Effector memory CD4-positive, alpha-beta T cell (primary cell): ENCODE data around the gene SMIM35.
A peak's percentile ranks its signal among the peaks of the same experiment; 100 is the strongest.
"Not testable (repeated sequence)": the region's sequence is repeated elsewhere in the genome, so short reads cannot be mapped to it uniquely, and the experiment has no call there.

Experiments
- DNase-seq, 3 donors: peaks; one replicate each; pipeline ENCODE4 v3.0.0-alpha.2; 2020
- H3K27ac ChIP-seq: 2 replicates; pipeline ENCODE4 v1.7.0; 2013; ENCODE audit warnings: mild to moderate bottlenecking, low read length, moderate library complexity; ENCODE audit not compliant: insufficient read depth, poor library complexity, severe bottlenecking
- H3K27me3 ChIP-seq: replicated peaks from 2 replicates; pipeline ENCODE4 v1.7.0; 2013; ENCODE audit warnings: mild to moderate bottlenecking, low read length; ENCODE audit not compliant: insufficient read depth, control insufficient read depth, poor library complexity, severe bottlenecking
- H3K36me3 ChIP-seq: 2 replicates; pipeline ENCODE4 v1.7.0; 2013; ENCODE audit warnings: mild to moderate bottlenecking, low read length, moderate library complexity; ENCODE audit not compliant: control insufficient read depth, insufficient read depth
- H3K4me1 ChIP-seq: 2 replicates; pipeline ENCODE4 v1.7.0; 2013; ENCODE audit warnings: low read length, mild to moderate bottlenecking; ENCODE audit not compliant: control insufficient read depth, insufficient read depth, poor library complexity, severe bottlenecking
- H3K4me3 ChIP-seq: 2 replicates; pipeline ENCODE4 v1.7.0; 2013; ENCODE audit warnings: low read length, low read depth, mild to moderate bottlenecking; ENCODE audit not compliant: insufficient read depth, poor library complexity, severe bottlenecking
- H3K9me3 ChIP-seq: 2 replicates; pipeline ENCODE4 v1.7.0; 2013; ENCODE audit warnings: mild to moderate bottlenecking, low read length, moderate library complexity; ENCODE audit not compliant: control insufficient read depth

The SMIM35 gene

DNA sequence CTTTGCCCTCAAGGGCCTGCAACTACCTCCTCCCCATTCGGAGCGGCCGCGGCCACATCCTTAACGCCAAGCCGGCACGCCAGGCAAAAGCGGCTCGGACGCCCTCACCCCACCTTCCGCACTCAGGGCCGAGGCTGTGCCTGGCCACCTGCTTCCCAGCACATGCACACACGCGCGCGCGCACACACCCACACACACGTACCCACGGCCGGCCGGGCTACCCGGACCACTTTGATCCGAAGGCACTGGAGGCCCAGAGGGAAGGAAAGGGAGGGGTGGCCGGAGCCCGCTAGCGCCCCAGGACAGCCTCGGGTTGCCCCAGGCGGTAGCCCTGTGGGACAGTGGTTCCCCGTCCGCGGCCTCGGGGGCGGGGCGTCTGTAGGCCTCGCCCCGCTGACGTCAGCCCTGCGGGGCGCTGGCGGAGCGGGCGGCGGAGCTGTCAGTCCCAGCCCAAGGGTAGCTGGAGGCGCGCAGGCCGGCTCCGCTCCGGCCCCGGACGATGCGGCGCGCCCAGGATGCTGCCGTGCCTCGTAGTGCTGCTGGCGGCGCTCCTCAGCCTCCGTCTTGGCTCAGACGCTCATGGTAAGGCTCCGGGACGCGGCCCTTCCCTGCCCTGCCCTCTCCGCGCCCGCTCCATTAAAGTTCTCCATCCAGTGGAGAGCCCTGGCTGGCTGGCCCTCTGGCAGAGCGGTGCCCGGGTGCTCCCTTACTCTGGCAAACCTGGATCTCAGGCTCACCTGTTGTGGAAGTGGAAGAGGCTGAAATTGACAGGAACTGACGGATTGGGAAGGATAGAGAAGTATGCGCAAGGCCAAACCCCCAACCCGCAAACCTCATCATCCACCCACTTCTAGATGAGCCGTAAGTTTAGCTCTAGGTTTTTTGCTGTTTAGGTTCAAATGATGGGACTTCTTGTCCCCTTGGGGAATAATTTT is 100.5 kb downstream of the SMIM35 start, which contains the start of gene IL10RA:
Gene IL10RA (plus strand): TSS at position 442 of the 935 bp plus-strand sequence. CDS start 74 bp downstream, at position 516.
- peaks cover 44% of the 10 kb centered on the region for H3K4me1 ChIP-seq
- H3K9me3 ChIP-seq, result no peaks in the 10 kb centered on the region
- H3K27ac ChIP-seq, result peak within 1 kb of the TSS; percentile 94
- peaks cover 33% of the 10 kb centered on the region for H3K36me3 ChIP-seq
- peak within 1 kb of the TSS; percentile 78 for H3K4me3 ChIP-seq
- no peaks in the 10 kb centered on the region for H3K27me3 ChIP-seq
- DNase-seq, result peak; percentile 71 to 79 (median 73)

DNA sequence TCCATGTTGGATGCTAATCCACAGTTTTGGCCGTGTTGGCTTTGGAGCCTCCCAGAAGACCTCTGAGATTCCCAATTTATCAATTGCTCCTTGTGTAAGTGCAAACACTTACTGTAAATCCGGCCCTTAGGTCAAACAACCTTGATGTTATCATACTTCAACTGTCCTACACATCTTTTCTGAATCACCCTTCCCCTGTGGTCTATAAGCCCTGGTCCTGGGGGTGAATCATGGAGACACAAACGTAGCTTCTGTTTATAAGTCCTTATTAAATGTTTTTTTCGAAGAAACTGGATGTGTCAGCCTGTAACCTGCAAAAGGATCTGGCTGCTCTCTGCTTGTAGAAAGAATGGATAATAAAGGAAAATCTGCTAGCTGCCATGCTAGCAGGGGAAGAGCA is 102.3 kb downstream of the SMIM35 start:
- peaks cover 20% of the 10 kb centered on the region for H3K36me3 ChIP-seq
- no peak overlapping the region for H3K4me3 ChIP-seq
- H3K4me1 ChIP-seq, result peaks cover 37% of the 10 kb centered on the region
- no peak overlapping the region for H3K27ac ChIP-seq
- no peaks in the 10 kb centered on the region for H3K9me3 ChIP-seq
- no peak for DNase-seq
- no peaks in the 10 kb centered on the region for H3K27me3 ChIP-seq

DNA sequence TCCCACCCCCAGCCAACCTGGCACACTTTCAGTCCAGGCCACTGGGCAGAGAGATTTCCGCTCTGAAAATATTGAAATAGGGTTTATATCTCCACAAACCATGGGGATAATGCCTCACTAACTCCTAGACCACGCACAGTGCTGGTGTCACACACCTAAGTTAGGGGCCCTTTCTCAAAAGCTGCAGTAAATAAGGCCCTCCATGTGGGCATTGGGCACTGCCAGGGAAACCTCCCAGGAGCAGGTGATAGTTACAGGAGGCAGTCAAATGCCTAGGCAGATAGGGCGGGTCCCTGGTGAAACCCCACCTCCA is 103.6 kb downstream of the SMIM35 start:
- Histone ChIP-seq H3K4me1 (peaks cover 29% of the 10 kb centered on the region), H3K4me3 (no peak overlapping the region), H3K27me3 (no peaks in the 10 kb centered on the region), H3K27ac (no peak overlapping the region), H3K9me3 (no peaks in the 10 kb centered on the region), H3K36me3 (peaks cover 6% of the 10 kb centered on the region)
- no peak for DNase-seq

DNA sequence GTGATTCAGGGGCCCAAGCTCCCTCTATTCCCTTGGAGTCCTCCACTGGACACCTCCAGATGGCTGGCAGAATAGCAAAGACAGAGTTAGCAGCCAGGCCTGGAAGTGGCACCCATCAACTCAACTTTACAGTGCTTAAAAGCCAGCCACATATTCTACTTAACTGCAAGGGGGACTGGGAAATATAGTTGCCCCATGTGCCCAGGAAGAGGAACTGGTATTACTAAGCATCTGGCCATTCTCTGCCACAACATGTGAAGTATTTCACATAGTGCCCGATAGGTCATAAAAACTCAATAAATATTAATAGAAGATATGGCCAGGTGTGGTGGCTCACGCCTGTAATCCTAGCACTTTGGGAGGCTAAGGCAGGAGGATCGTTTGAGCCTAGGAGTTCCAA is 106.0 kb downstream of the SMIM35 start:
- Histone ChIP-seq H3K4me1 (peaks cover 33% of the 10 kb centered on the region), H3K36me3 (no peaks in the 10 kb centered on the region), H3K4me3 (no peak overlapping the region), H3K27ac (no peak overlapping the region), H3K27me3 (no peaks in the 10 kb centered on the region), H3K9me3 (no peaks in the 10 kb centered on the region)
- DNase-seq, result no peak

DNA sequence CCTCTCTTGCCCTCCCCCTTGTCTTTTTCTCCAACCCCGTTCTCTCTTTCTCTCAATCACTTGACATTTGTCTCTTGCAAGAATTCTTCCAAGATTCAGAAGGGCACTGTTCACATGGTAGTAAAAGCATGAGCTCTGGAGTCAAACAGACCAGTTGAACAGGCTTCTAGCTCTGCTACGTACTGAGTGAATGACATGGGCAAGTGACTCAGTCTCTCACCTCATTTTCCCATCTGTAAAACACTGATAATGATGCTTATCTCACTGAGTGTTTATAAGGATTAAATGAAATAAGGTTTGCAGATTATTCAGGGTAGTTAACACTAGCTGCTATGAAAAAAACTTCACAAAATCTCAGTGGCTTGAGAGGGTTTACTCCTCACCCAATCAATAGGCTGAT is 106.5 kb downstream of the SMIM35 start:
- H3K27me3 ChIP-seq, result no peaks in the 10 kb centered on the region

DNA sequence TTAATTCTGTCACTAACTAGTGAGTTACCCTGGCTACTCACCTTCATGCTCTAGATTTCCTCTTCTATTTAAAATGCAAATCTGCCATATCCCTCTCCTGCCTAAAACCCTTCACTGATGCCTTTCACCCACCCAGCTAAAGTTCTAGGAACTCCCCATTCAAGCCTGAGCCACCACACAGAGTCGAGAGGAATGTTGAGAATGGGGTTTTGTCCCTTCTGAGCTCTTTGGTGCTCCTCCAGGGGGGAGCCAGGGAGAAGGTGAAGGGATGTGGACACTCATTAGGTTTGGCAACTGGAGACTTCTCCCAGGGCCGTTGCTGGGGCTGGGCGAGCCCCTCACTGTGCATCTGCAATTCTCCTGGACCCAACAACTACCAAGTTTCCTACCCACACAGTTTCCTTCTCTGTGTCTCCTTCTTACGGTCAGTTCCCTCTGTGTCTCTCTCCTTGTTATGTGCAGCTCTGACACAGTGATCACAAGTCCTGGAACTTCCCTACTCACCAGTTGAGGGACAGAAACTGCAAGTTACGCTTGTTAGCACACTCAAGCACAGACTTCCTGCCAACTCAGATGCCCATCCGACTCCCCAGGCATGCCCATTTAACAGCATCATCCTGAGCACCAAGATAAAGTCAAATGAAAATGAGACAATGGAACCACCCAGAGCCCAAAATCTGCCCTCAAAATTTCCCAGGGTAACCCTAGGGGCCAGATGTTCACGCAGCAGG is 107.1 kb downstream of the SMIM35 start:
- H3K27me3 ChIP-seq, result no peaks in the 10 kb centered on the region
- H3K36me3 ChIP-seq, result no peaks in the 10 kb centered on the region
- no peaks in the 10 kb centered on the region for H3K9me3 ChIP-seq
- H3K4me3 ChIP-seq, result no peak overlapping the region
- peaks cover 23% of the 10 kb centered on the region for H3K4me1 ChIP-seq
- peak overlapping the region; percentile 16 for H3K27ac ChIP-seq
- DNase-seq, result no peak

More for the DNA sequence above, 106.5 kb downstream of the SMIM35 start:
- Histone ChIP-seq H3K4me1 (peaks cover 29% of the 10 kb centered on the region), H3K9me3 (no peaks in the 10 kb centered on the region), H3K4me3 (no peak overlapping the region), H3K27ac (no peak overlapping the region), H3K36me3 (no peaks in the 10 kb centered on the region)
- no peak for DNase-seq

DNA sequence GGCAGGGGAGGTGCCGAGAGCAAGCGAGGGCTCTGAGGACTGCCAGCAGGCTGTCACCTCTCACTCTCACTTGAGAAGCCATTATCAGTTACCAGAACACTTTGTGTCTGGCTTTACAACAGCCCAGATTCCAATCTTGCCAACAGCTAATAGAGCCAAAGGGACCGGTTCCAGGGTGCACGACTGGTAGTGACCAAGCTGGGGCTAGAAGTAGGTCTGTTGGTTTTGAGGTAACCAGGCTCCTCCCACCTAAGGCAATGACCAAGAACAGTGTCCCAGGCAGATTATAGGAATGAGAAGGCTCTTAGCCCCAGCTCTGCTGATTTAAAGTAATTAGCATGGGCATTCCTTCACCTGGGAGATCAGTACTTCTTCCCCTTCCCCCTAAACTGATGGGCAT is 107.8 kb downstream of the SMIM35 start:
- Histone ChIP-seq H3K4me3 (no peak overlapping the region), H3K36me3 (no peaks in the 10 kb centered on the region), H3K9me3 (no peaks in the 10 kb centered on the region), H3K4me1 (peaks cover 21% of the 10 kb centered on the region), H3K27me3 (no peaks in the 10 kb centered on the region), H3K27ac (no peak overlapping the region)
- DNase-seq, result no peak

DNA sequence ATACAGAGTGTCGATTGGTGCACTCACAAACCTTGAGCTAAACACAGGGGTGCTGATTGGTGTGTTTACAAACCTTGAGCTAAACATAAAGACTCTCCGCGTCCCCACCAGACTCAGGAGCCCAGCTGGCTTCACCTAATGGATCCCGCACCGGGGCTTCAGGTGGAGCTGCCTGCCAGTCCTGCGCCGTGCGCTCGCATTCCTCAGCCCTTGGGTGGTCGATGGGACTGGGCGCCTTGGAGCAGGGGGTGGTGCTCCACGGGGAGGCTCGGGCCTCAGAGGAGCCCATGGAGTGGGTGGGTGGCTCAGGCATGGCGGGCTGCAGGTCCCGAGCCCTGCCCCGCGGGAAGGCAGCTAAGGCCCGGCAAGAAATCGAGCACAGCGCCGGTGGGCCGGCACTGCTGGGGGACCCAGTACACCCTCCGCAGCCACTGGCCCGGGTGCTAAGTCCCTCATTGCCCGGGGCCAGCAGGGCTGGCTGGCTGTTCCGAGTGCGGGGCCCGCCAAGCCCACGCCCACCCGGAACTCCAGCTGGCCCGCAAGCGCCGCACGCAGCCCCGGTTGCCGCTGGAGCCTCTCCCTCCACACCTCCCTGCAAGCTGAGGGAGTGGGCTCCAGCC is 108.4 kb downstream of the SMIM35 start:
- not testable (repeated sequence) for H3K27ac ChIP-seq, H3K36me3 ChIP-seq, H3K9me3 ChIP-seq, H3K27me3 ChIP-seq, DNase-seq, H3K4me3 ChIP-seq
- H3K4me1 ChIP-seq, result peaks cover 23% of the 10 kb centered on the region

DNA sequence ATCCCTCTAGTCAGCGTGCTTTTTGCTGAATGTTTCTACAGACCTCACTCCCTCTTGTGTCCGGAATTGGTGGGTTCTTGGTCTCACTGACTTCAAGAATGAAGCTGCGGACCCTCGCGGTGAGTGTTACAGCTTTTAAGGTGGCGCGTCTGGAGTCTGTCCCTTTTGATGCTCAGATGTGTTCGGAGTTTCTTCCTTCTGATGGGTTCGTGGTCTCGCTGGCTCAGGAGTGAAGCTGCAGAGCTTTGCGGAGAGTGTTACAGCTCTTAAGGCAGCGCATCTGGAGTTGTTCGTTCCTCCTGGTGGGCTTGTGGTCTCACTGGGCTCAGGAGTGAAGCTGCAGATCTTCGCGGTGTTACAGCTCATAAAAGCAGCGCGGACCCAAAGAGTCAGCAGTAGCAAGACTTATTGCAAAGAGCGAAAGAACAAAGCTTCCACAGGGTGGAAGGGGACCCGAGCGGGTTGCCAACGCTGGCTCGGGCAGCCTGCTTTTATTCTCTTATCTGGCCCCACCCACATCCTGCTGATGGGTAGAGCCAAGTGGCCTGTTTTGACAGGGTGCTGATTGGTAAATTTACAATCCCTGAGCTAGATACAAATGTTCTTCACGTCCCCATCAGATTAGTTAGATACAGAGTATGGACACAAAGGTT is 109.0 kb downstream of the SMIM35 start:
- not testable (repeated sequence) for DNase-seq, H3K36me3 ChIP-seq, H3K27me3 ChIP-seq, H3K4me3 ChIP-seq, H3K9me3 ChIP-seq, H3K27ac ChIP-seq
- peaks cover 28% of the 10 kb centered on the region for H3K4me1 ChIP-seq
